Suprapubic skin (tissue), 3 donors: ENCODE data around the gene SLC25A6.

ENCODE experiments used
- CTCF ChIP-seq, 2 donors: fragments of 200-600 bp in 1 of 2; fragments of 450-650 bp in 1 of 2; sonication (generic) in 1 of 2; IDR thresholded peaks; one replicate each; pipeline ENCODE4 v1.5.1; 2016 to 2019; ENCODE audit warnings: antibody characterized with exemption in 2 of 2, mild to moderate bottlenecking in 1 of 2, moderate library complexity in 1 of 2
- POLR2A ChIP-seq, 2 donors: fragments of 450-650 bp; IDR thresholded peaks; one replicate each; pipeline ENCODE4 v1.6.1; 2017; ENCODE audit warnings: antibody characterized with exemption in 2 of 2, mild to moderate bottlenecking in 2 of 2, moderate library complexity in 2 of 2

GRCh38 chrX:1390621-1391369 is 1.1 kb downstream of the SLC25A6 start:
- no peak for TF ChIP-seq CTCF (IDR thresholded peaks at IDR 0.05)
- no peak for TF ChIP-seq POLR2A (IDR thresholded peaks at IDR 0.05)
